HG02678 (cell line): ENCODE results near the gene LLGL1.

Experiments used
- ATAC-seq: cut with Tn5 transposase; IDR thresholded peaks from one replicate; pipeline ENCODE4 v1.9.1; 2021; ENCODE audit warnings: mild to moderate bottlenecking, moderate library complexity; ENCODE audit not compliant: unreplicated experiment

Gene LLGL1

DNA sequence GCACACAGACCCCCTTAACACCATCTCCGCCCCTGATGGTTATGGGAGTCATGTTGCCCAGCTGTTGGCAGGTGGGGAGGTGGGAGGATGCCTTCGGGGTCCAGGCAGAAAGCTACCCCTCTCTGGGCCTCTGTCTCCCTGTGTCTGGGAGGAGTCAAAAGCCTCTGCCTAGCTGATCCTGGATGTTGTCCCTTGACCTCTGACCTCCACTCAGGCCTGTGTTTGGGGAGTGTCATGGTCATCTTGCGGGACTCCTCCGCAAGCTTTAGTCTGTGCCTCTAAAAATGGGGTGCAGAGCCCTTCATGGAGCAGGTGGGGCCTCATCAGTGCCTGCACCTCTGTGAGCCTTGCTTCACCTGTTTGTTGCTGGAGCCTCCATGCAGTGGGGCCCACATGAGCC lies 3.8 kb downstream of the LLGL1 start:
- ATAC-seq, result no peak

DNA sequence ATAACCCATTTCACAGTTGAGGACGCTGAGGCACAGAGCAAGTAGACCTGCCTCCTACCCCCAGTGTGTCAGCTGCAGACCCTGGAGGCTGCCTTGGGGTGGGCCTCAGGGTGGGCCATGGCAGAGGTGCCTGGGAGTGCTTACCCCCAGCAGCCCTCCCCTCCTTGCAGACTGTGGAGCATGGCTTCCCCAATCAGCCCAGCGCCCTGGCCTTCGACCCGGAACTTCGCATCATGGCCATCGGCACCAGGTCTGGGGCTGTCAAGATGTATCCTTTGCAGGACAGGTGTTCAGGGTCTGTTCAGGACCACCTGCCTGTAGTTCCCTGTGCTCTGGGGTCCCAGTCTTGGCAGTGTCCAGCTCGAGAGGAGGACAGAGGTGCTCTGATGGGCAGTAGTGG lies 4.3 kb downstream of the LLGL1 start:
- no peak for ATAC-seq

DNA sequence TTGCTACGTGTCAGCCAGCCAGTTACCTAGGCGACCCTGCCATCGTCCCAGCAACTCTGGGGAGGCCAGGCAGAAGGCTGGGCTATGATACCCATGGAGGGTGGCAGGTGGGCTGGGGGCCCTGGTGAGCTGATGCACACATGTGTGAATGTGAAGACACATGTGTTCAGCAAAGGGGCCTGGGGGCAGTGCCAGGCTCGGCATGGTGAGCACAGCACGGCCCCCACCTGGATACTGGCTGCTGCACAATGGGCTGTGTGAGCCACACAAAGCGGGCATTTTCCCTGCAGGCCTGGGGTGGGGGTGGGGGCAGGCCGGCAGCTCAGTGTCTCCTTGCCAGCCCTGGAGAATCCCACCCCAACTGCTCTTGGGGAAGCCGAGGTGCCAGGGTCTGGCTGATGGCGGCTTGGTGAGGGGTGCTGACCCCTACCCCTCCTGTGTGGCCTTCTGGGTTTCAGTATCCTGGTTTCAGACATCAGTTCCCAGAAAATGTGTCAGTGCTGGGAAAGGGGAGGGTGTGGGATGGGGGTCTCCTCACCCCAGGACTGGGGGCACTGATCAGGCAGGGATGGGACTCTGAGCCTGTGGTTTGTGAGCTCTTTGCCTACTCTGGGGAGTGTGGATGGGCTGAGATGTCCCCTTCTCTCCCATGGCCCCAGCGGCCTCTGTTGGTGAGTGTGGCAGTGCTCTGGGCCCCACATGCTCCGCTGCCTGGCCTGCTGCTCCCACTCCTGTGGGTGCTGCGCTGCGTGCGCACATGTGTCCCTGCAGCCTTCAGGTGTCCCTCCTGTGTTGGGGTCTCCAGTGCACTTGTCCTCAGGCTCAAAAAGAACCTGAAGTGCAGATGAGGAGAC lies 5.1 kb downstream of the LLGL1 start:
- no peak for ATAC-seq

DNA sequence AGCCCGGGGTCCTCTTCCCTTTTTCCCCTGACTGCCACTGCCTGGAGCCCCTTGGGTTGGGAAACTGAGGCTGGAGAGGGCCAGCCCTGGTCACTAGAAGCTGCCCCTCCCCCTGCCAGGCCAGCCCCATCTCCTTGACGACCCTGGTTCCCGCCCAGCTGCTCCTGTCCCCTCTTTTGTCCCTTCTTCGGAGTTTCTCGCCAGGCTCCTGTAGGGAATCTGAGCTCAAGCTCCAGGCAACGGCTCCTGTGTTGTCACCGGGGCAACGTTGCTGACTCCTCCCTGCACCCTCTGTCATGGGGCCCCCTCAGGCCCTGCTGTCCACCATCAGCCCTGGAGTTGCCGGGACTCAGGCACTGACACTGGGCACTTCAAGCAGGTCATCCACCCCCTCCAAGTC lies 5.7 kb downstream of the LLGL1 start:
- ATAC-seq, result no peak

DNA sequence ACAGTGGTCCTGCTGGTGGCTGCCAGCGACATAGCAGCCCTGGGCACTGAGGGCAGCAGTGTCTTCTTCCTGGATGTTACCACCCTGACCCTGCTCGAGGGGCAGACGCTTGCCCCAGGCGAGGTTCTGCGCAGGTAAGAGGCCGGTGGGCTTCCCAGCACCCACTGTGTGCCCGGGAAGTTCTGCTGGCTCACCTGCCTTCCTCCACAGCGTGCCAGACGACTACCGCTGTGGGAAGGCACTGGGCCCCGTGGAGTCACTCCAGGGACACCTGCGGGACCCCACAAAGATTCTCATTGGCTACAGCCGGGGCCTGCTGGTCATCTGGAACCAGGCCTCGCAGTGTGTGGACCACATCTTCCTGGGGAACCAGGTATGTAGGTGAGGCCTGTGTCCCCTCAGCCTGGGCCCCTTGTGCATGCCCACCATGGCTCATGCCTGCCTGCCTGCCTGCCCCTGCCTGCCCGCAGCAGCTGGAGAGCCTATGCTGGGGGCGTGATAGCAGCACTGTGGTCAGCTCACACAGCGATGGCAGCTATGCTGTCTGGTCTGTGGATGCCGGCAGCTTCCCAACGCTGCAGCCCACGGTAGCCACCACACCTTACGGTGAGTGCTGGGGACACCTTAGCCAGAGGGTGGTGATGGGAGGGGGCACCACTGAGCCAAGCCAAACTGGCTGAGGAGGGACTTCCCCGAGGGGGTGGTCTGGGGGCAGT lies 8.5 kb downstream of the LLGL1 start:
- no peak for ATAC-seq

DNA sequence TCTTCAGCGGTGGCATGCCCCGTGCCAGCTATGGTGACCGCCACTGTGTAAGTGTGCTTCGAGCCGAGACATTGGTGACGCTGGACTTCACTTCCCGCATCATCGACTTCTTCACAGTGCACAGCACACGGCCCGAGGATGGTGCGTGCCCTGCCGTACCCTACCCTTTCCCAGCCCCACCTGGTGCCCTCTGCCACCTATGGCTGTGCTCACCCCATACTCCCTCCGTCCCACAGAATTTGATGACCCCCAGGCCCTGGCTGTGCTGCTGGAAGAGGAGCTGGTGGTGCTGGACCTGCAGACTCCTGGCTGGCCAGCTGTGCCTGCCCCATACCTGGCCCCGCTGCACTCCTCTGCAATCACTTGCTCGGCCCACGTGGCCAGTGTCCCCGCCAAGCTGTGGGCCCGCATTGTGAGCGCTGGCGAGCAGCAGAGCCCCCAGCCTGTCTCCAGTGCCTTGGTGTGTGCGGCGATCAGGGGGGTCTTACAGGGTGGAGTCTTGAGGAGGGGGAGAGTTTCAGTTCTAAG lies 9.5 kb downstream of the LLGL1 start:
- no peak for ATAC-seq

DNA sequence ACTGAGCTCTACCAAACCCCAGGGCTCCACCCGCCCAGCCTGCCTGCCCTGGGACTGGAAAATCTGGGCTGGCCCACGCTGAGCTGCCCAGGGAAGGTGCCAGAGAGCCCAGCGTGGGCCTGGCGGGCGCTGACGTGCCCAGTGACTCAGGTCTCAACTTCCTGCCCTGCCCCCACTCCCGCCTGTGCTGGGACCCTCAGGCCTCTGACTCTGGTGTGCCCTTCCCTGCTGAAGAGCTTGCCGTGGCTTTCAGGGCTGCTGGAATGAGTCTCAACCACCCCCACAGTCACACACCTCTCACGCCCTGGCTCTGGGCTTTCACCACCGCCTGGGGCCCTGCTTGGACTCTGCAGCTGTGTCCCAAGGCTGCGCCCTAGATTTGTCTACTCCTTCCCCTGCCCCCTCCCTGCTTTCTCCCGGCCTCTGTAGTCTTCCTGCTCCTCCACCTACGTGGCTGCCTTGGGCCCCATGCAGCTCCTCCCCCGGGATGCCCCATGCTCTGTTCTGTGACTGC lies 10.4 kb downstream of the LLGL1 start:
- no peak for ATAC-seq

DNA sequence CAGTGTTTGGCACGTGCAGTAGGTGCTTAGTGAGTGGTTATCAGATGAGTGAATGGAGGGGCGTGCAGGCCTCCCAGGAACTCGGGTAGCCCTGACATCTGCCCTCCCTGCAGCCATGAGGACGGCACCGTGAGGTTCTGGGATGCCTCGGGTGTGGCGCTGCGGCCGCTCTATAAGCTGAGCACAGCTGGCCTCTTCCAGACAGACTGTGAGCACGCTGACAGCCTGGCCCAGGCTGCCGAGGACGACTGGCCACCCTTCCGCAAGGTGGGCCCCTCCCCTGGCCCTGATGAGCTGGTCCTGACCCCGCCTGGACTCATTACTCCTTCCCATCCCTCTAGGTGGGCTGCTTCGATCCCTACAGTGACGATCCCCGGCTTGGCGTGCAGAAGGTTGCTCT lies 11.1 kb downstream of the LLGL1 start:
- no peak for ATAC-seq

DNA sequence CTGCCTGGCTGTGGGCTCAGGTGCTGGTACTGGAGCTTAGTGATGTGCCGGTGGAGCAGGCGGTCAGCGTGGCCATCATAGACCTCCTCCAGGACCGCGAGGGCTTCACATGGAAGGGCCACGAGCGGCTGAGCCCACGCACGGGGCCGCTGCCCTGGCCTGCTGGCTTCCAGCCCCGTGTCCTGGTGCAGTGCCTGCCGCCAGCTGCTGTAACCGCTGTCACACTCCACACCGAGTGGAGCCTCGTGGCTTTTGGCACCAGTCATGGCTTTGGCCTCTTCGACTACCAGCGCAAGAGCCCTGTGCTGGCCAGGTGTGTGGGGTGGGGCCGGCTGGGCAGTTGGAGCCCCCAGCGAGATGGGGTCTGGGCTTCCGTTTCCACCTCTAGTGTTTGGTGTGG lies 12.0 kb downstream of the LLGL1 start:
- no peak for ATAC-seq

DNA sequence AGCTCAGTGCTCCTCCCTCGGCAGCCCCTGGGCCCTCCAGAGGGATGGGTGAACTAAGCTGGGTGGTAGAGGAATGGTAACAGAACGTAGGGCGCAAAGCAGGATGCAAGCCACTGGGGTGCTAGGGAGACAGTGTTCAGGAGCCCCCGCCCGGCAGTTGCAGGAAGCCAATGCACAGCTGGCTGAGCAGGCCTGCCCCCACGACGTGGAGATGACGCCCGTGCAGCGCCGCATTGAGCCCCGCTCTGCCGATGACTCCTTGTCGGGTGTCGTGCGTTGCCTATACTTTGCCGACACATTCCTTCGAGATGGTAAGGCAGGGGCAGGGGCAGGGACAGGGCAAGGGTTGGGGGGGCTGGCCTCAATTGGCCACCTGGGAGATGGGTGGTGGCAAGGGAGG lies 12.9 kb downstream of the LLGL1 start:
- ATAC-seq, result no peak

DNA sequence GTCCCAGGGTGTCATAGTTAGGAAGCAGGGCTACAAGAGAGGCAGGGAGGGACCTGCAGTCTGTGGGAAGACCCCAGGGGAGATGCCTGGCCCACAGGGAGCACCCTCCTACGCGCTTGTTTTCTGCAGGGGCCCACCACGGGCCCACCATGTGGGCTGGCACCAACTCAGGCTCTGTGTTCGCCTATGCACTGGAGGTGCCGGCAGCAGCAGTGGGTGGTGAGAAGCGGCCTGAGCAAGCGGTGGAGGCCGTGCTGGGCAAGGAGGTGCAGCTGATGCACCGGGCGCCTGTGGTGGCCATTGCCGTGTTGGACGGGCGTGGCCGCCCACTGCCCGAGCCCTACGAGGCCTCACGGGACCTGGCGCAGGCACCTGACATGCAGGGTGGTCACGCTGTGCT lies 15.0 kb downstream of the LLGL1 start:
- no peak for ATAC-seq

DNA sequence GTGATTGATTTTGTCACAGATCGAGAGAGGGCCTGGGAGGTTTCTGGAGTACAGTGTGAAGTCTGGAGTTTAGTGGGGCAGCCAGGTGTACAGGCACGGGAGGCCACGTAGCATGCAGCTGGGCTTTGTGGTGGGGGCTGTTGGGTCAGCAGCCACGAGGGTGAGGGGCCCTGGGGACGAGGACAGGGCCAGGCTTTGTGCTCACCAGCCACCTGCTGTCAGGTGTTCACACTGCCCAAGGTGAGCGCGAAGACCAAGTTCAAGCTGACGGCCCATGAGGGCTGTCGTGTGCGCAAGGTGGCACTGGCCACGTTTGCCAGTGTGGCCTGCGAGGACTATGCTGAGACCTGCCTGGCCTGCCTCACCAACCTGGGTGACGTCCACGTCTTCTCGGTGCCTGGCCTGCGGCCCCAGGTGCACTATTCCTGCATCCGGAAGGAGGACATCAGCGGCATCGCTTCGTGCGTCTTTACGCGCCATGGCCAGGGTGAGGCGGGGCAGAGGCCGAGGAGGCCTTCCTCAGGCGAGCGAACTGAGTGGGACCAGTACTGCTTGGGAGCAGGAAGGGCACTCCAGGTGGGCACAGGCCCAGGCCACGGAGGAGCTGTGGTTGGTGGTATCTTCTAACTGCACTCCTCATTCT lies 15.9 kb downstream of the LLGL1 start:
- no peak for ATAC-seq

DNA sequence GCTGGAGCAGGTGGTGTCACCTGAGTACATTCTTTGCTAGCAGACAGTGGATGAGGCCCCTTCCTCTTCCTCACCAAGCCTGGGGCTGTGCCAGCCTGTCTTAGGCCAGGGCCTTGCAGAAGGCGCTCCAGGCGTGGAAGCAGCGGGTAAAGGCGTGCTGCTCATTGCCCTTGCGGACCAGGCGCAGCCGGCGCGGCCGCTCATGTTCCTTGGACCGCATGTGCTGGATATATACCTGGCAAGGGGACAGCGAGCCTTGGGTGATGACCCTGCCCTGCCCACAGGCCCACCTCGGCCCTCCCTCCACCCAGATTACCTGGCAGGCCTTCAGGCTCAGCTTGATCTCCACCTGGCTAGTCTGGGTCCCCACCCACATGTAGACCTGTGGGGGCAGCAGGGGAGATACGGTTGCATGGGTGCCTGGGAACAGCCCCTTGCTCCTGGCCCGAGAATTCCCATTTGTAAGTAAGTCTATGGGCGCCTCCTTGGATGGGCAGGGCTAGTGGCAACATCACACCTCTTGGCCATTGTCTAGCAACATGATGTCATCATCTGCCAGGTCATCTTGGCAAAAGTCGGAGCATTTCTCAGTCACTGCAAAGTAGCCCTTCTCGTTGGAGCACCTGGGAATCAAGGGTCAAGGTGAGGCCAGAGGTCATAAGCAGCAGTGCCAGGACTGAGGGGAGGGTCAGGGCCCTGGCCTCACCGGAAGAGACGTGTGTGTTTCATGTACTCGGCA lies 19.8 kb downstream of the LLGL1 start:
- ATAC-seq, result no peak

DNA sequence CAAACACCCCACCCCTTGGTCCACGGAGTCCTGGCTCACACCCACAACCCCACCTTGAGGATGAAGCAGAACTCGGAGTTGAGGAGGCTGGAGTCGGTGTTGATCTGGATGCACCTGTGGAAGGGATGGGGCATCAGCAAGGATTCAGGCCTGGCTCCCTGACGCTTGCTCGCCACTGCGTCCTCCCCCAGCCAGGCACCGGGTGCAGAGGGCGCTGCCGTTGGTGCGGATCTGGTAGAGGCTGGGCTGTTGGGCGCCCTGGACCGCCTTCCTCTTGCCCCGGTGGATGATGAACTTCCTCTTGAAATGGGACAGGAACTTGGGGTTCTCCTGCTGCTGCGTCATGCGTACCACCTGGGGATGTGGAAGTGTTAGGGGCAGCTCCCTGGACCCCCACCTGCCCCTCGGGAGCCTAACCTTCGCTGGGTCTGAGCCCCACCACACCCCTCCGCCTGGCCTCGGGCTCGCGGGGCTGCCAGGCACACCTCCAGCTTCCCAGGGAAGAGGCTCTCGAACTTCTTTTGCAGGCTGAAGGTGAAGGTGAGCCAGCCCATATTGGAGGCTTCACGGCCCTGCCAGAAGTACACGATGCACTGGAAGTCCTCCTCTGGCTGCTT lies 20.8 kb downstream of the LLGL1 start:
- ATAC-seq, result no peak

DNA sequence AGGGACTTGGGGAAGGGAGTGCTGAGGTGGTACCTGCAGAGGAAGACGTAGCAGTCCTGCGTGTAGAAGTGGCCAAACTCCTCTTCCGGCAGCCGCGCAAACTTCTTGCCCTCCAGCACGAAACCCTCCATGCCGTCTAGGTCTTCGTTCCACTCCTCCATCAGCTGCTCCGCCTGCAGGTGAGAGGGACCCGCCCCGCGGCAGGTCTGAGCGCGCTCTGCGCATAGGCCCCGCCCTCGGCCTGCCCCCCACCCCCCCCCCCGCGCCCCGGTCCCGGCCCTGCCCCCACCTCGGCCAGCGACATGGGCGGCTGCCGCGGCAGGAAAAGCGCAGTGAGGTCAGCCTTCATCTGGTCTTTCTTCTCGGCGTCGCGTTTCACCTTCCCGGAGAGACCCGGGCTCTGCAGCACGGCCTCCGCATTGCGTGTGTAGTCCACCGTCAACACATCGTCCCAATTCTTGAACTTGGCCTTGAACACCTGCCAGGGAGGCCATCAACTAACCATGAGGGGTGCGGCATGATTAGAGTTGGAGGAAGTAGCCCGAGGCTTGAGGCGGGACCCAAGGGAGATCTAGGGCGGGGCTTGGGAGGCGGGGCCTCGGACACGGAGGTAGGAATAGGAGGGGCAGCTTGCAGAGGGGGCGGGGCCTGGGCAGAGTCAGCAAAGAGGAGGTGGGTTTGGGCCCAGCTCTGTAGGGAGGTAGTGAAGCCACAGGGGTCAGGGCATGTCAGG lies 21.6 kb downstream of the LLGL1 start:
- ATAC-seq, result no peak

DNA sequence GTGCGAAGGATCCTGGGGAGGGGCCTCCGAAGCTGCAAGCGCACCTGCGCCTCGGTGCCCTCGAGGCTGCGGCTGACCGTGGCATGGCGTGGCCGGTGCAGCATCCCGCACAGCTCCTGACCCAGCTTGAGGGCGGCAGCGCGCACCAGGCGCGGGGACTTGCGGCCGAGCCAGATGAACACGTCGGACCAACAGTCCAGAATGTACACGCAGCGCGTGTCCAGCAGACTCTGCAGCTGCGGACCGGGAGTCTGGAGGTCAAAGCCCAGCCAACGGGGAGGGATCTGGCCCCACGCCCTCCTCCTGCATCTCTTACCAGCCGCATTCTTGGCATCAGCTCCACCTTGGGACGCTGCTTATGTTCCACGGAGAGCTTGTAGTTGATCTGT lies 22.2 kb downstream of the LLGL1 start:
- no peak for ATAC-seq

DNA sequence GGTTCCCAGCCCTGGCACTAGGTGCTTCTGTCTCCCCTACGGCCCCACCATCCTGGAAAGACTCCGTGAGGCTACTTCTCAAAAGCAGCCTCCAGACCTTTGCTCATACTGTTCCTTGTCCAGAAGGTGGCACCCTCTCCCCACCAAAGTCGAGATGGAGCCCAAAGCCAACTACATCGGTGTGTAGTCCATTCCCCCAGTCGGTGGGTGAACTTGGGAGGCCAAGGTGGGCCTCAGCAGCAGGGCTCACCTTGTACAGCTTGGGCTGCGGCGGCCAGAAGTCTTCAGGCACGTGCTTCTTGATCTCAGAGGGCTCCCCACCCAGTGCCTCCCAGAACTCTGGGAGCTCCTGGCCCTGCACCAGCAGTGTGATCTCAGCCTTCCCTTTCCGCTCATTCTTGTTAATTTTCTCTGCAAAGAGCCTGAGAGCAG lies 22.9 kb downstream of the LLGL1 start:
- ATAC-seq, result no peak

DNA sequence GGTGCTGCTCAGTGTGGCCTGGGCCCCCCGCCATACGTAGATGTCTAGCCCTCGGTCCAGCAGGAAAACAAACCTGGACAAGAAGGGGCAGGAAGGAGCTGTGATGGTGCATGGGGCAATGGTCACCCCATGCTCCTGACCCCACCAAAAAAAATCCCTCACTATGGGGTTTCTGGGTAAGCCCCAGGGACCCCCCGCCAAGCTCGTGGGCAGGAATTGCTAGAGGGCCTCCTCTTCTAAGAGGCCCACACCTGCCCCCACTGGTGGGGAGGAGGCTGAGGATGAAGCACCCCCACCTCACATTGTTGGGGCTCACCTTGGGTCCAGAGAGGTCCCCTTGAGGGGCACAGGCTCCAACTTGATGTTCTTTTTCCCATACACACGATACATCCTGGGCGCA lies 23.4 kb downstream of the LLGL1 start:
- no peak for ATAC-seq

DNA sequence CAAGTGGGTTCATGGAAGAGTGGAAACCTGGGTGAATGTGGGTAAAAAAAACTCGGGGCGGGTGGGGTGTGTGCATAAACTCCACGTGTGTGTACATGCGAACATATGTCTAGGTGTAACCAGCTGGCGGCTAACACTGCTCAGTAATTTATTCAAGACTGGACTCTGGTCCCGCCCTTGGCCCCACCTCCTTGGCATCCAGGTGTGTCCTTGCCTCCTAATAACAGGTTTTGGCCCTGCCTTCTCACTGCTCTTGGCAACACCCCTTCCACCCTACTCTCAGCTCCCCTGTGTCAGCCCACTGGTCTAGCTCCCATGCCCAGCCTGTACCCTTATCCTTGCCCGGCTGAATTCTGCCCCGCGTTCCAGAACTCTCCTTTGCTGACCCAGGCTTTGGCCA lies 24.8 kb downstream of the LLGL1 start:
- ATAC-seq, result no peak

DNA sequence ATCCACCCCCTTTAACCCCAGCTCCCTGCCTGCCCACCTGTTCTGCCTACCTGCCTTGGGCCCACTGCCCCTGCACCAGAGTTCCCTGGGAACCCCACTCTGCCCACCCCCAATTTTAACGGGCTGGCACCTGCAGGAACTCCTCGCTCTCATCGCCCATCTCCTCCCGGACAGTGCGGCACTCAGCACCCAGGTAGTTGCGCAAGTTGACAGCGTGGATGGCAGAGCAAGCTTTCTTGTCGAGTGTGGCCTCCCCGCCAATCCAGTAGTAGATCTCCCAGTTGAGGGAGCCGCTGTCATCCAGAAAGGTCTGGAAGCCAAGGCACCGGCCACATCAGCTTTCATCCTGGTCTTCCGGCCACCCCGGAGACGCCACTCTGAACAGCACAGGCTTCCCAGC lies 25.3 kb downstream of the LLGL1 start:
- ATAC-seq, result no peak
